NCI-H82 treated with DMSO at 0.1 percent for 48 hours (cell line): ENCODE results near the gene PCDHB6.
"Not testable (repeated sequence)": the region's sequence is repeated elsewhere in the genome, so short reads cannot be mapped to it uniquely, and the experiment has no call there.

Experiments used
- DNase-seq: peaks from one replicate; lab custom pipeline; 2025; ENCODE audit not compliant: unreplicated experiment; lab: John Stamatoyannopoulos, UW

The PCDHB6 gene

GRCh38 chr5:141149812-141150211, at the start of gene PCDHB6:
TSS of gene PCDHB6 (plus strand) at chr5:141150057. CDS start at chr5:141150258, 201 bp downstream.
- DNase-seq: no peak

DNA sequence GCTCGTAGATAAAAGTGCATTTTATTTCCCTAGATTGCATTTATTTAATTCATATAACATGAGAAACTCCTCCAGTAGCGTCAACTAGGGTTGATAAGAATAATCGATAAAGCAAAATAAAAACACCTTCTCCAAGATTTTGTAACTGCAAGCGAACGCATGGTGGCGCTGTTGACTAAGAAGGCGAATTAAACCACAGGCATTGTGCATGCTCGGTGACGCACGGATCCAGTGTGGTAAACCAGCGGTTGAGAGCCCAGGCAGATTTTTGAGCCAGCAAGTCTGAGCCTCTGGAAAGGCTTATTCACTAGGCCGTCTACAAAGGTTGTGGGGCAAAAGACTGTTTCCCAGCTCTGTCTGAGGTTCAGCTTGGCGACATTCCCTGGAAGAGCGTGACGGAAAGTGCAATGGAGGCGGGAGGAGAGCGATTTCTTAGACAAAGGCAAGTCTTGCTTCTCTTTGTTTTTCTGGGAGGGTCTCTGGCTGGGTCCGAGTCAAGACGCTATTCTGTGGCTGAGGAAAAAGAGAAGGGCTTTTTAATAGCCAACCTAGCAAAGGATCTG, 49.5 kb upstream of the PCDHB6 start, which contains the start of gene PCDHB3:
TSS of gene PCDHB3 (plus strand) at position 231 of the 563 bp plus-strand sequence. CDS start at position 408, 177 bp downstream.
- no peak for DNase-seq

DNA sequence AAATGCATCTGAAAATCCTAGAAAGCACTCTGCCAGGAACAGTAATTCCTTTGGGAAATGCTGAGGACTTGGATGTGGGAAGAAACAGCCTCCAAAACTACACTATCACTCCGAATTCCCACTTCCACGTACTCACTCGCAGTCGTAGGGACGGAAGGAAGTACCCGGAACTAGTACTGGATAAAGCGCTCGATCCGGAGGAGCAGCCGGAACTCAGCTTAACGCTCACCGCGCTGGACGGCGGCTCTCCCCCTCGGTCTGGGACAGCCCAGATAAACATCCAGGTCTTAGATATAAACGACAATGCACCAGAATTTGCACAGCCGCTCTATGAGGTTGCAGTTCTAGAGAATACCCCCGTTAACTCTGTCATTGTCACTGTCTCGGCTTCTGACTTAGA, 48.8 kb upstream of the PCDHB6 start:
- no peak for DNase-seq

DNA sequence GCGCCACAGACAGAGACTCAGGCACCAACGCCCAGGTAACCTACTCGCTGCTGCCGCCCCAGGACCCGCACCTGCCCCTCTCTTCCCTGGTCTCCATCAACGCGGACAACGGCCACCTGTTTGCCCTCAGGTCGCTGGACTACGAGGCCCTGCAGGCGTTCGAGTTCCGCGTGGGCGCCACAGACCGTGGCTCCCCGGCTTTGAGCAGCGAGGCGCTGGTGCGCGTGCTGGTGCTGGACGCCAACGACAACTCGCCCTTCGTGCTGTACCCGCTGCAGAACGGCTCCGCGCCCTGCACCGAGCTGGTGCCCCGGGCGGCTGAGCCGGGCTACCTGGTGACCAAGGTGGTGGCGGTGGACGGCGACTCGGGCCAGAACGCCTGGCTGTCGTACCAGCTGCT, 47.8 kb upstream of the PCDHB6 start:
- DNase-seq: not testable (repeated sequence)

GRCh38 chr5:141102471-141102870, 47.4 kb upstream of the PCDHB6 start:
- DNase-seq: not testable (repeated sequence)

GRCh38 chr5:141105350-141105749, 44.5 kb upstream of the PCDHB6 start:
- DNase-seq: no peak

DNA sequence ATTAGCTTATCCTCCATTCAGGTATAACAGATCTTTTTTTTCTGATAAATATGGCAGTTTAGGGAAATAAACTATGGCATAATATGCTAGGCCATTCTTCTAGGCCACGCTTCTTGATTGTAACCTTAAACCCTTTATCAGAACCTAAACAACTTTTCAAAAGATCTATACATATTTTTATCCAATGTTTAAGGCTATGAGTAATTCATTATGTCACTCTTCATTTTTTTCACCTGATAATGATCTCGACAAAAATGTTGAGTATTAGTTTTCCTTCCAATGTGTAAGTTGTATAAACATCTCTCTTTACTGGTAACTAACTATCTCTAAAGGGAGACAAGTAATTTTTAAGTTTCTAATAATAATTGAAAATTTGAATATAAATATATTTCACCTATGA, 30.6 kb upstream of the PCDHB6 start:
- no peak for DNase-seq

DNA sequence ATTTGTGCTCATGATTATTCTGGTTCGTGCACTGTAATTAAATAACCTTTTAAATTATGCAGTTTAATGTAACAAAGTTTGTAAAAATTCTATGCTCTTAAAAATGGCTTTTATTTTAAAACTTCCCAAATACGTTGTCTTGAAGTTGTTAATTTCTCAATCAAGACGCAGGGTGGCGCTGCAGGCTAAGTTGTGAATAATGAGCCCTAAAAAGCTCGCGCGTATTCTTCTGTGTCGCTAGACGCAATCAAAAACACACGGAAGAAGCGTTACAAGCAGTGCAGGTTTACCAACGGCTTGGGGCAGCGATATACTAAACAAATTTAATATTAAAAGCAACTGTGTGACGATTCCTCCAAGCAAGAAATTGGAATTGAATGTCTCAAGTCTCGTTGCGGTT, 28.3 kb upstream of the PCDHB6 start, which contains the start of gene PCDHB4:
TSS of gene PCDHB4 (plus strand) at position 256 of the 400 bp plus-strand sequence. CDS start 181 bp downstream, outside the sequence.
- no peak for DNase-seq

DNA sequence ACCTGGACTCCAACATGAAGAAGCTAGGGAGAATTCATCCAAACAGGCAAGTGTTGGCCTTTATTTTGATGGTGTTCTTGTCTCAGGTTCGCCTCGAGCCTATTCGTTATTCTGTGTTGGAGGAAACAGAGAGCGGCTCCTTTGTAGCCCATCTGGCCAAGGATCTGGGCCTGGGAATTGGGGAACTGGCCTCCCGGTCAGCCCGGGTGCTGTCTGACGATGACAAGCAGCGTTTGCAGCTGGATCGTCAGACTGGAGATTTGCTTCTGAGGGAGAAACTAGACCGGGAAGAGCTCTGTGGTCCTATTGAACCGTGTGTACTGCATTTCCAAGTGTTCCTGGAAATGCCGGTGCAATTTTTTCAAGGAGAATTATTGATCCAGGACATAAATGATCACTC, 27.9 kb upstream of the PCDHB6 start:
- DNase-seq: no peak

GRCh38 chr5:141123396-141124135, 26.3 kb upstream of the PCDHB6 start:
- DNase-seq: not testable (repeated sequence)

- DNase-seq: no peak
These were observed 22.6 kb upstream of the PCDHB6 start for GRCh38 chr5:141127305-141127704.

GRCh38 chr5:141135030-141135717, 14.7 kb upstream of the PCDHB6 start, which contains the start of gene PCDHB5:
TSS of gene PCDHB5 (plus strand) at chr5:141135206. CDS start at chr5:141135435, 229 bp downstream.
- DNase-seq: no peak

- DNase-seq: no peak
These were observed 14.1 kb upstream of the PCDHB6 start for GRCh38 chr5:141135718-141136266.

- not testable (repeated sequence) for DNase-seq
These were observed 12.5 kb upstream of the PCDHB6 start for GRCh38 chr5:141137346-141137745.

DNA sequence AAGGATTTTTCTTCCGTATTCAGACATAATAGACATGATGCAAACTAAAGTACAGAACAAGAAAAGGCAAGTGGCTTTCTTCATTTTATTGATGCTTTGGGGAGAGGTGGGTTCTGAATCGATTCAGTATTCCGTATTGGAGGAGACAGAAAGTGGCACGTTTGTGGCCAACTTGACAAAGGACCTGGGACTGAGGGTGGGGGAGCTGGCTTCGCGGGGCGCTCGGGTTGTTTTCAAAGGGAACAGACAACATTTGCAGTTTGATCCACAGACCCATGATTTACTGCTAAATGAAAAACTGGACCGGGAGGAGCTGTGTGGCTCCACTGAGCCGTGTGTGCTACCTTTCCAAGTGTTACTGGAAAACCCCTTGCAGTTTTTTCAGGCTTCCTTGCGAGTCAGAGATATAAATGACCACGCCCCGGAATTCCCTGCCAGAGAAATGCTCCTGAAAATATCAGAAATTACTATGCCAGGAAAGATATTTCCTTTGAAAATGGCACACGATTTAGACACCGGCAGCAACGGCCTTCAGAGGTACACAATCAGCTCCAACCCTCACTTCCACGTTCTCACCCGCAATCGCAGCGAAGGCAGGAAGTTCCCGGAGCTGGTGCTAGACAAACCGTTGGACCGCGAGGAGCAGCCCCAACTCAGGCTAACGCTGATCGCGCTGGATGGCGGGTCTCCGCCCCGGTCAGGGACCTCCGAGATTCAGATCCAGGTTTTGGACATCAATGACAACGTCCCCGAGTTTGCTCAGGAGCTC, 551 bp downstream of the PCDHB6 start:
- no peak for DNase-seq

DNA sequence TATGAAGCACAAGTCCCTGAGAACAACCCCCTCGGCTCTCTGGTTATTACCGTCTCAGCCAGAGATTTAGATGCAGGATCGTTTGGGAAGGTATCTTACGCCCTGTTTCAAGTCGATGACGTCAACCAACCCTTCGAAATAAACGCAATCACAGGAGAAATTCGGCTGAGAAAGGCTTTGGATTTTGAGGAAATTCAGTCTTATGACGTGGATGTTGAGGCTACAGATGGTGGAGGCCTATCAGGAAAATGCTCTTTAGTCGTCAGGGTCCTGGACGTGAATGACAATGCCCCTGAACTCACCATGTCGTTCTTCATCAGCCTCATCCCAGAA, 1.1 kb downstream of the PCDHB6 start:
- DNase-seq: no peak

- DNase-seq: not testable (repeated sequence)
These were observed 1.8 kb downstream of the PCDHB6 start for GRCh38 chr5:141151632-141152031.

DNA sequence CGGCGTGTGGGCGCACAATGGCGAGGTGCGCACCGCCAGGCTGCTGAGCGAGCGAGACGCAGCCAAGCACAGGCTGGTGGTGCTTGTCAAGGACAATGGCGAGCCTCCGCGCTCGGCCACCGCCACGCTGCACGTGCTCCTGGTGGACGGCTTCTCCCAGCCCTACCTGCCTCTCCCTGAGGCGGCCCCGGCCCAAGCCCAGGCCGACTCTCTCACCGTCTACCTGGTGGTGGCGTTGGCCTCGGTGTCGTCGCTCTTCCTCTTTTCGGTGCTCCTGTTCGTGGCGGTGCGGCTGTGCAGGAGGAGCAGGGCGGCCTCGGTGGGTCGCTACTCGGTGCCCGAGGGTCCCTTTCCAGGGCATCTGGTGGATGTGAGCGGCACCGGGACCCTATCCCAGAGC, 2.2 kb downstream of the PCDHB6 start:
- not testable (repeated sequence) for DNase-seq

GRCh38 chr5:141155540-141156374, 5.9 kb downstream of the PCDHB6 start:
- no peak for DNase-seq

- not testable (repeated sequence) for DNase-seq
These were observed 7.5 kb downstream of the PCDHB6 start for GRCh38 chr5:141157356-141157755.
